Keratinocyte (primary cell): ENCODE results near the gene GYG1. TPM values are rescaled to one million over a fixed set of nuclear protein-coding genes. Genes with fewer than 3 reads are reported as not detected.

Experiments used
- DNase-seq: peaks from one replicate; pipeline ENCODE4 v3.0.0-alpha.2; 2011; ENCODE audit warnings: low read depth, missing footprints, low spot score
- FAIRE-seq: peaks from 2 replicates; lab custom pipeline; 2011; peaks lifted over from hg19 to GRCh38; lab: Jason Lieb, UNC
- H2AFZ ChIP-seq: 2 replicates; pipeline ENCODE4 v1.6.0; 2012; ENCODE audit warnings: low read length, control low read depth, inconsistent platforms; ENCODE audit not compliant: control insufficient read depth
- H3K27ac ChIP-seq: 2 replicates; pipeline ENCODE4 v1.5.1; 2011; ENCODE audit warnings: low read length; ENCODE audit not compliant: control insufficient read depth, insufficient read depth
- H3K27me3 ChIP-seq: 3 replicates; pipeline ENCODE4 v1.6.0; 2011; ENCODE audit warnings: low read length; ENCODE audit not compliant: control insufficient read depth, insufficient read depth; ENCODE audit errors: extremely low read depth
- H3K36me3 ChIP-seq, 2 experiments: 2 replicates in 1 of 2; 3 replicates in 1 of 2; pipeline ENCODE4 v1.5.1; 2011; ENCODE audit warnings: low read length in 2 of 2, mild to moderate bottlenecking in 1 of 2; ENCODE audit not compliant: control insufficient read depth in 2 of 2, insufficient read depth in 2 of 2; ENCODE audit errors: extremely low read depth in 1 of 2
- H3K4me1 ChIP-seq: 3 replicates; pipeline ENCODE4 v1.5.1; 2011; ENCODE audit warnings: low read length; ENCODE audit not compliant: control insufficient read depth, insufficient read depth; ENCODE audit errors: extremely low read depth
- H3K4me2 ChIP-seq: 3 replicates; pipeline ENCODE4 v1.6.0; 2011; ENCODE audit warnings: low read depth, low read length; ENCODE audit not compliant: control insufficient read depth, insufficient read depth; ENCODE audit errors: extremely low read depth
- H3K4me3 ChIP-seq, 3 experiments: fragments of 200-600 bp in 1 of 3; sonication (generic) in 1 of 3; 2 replicates in 2 of 3; 3 replicates in 1 of 3; pipeline ENCODE4 v1.5.1; 2011 to 2016; ENCODE audit warnings: low read length in 3 of 3, mild to moderate bottlenecking in 3 of 3, control low read depth in 2 of 3, inconsistent platforms in 1 of 3, low read depth in 1 of 3, mixed read lengths in 1 of 3, mixed run types in 1 of 3, moderate library complexity in 1 of 3; ENCODE audit not compliant: control insufficient read depth in 2 of 3, insufficient read depth in 2 of 3; ENCODE audit errors: extremely low read depth in 1 of 3
- H3K79me2 ChIP-seq: 2 replicates; pipeline ENCODE4 v1.6.0; 2012; ENCODE audit warnings: low read length; ENCODE audit not compliant: control insufficient read depth, insufficient read depth
- H3K9ac ChIP-seq: 3 replicates; pipeline ENCODE4 v1.6.0; 2011; ENCODE audit warnings: low read length; ENCODE audit not compliant: control insufficient read depth, insufficient read depth; ENCODE audit errors: extremely low read depth
- H3K9me1 ChIP-seq: 3 replicates; pipeline ENCODE4 v1.6.0; 2011; ENCODE audit warnings: low read length; ENCODE audit not compliant: control insufficient read depth, insufficient read depth; ENCODE audit errors: extremely low read depth
- H3K9me3 ChIP-seq: 2 replicates; pipeline ENCODE4 v1.5.1; 2012; ENCODE audit warnings: low read depth, low read length; ENCODE audit not compliant: control insufficient read depth
- H4K20me1 ChIP-seq: 3 replicates; pipeline ENCODE4 v1.6.0; 2011; ENCODE audit warnings: low read length; ENCODE audit not compliant: control insufficient read depth, insufficient read depth; ENCODE audit errors: extremely low read depth
- CTCF ChIP-seq, 3 experiments: IDR thresholded peaks in 1 of 3; conservative IDR thresholded peaks in 1 of 3; optimal IDR thresholded peaks in 1 of 3; 2 replicates in 2 of 3; 3 replicates in 1 of 3; pipeline versions ENCODE3 to v1.5.1; 2011; ENCODE audit warnings: low read length in 3 of 3, mild to moderate bottlenecking in 3 of 3, moderate library complexity in 2 of 3, control low read depth in 1 of 3, inconsistent platforms in 1 of 3; ENCODE audit not compliant: insufficient read depth in 2 of 3; ENCODE audit errors: extremely low read depth in 1 of 3
- EZH2 ChIP-seq: IDR thresholded peaks from one replicate; pipeline ENCODE4 v1.6.1; 2012; ENCODE audit warnings: inconsistent platforms, mild to moderate bottlenecking, low read length, moderate library complexity
- dilution Hi-C: fragments of 300-500 bp; cut with MboI; formaldehyde crosslinking; loops from one replicate; pipeline ENCODE4 v1.7.0; 2020; ENCODE audit warnings: low sequenced_read_pairs; ENCODE audit not compliant: extremely low pct_ligation_motif_present
- polyA plus RNA-seq, 5 experiments: library from polyadenylated mRNA; depleted of rRNA in 3 of 5; stranded (reverse) in 3 of 5; stranded (forward) in 1 of 5; unstranded in 1 of 5; fragments of >200 nt; gene quantifications; 1 replicate in 1 of 5; 2 replicates in 3 of 5; 3 replicates in 1 of 5; pipeline versions ENCODE4 v1.2.1 to v1.2.3, GENCODE V29; 2011 to 2012; ENCODE audit warnings: missing spikeins in 2 of 5, low read depth in 1 of 5, low replicate concordance in 1 of 5

Gene GYG1
- polyA plus RNA-seq, 1 donor (not counting 4 experiments of a cell fraction or from before 2014, with no cell fraction given), result 25.2 TPM

DNA sequence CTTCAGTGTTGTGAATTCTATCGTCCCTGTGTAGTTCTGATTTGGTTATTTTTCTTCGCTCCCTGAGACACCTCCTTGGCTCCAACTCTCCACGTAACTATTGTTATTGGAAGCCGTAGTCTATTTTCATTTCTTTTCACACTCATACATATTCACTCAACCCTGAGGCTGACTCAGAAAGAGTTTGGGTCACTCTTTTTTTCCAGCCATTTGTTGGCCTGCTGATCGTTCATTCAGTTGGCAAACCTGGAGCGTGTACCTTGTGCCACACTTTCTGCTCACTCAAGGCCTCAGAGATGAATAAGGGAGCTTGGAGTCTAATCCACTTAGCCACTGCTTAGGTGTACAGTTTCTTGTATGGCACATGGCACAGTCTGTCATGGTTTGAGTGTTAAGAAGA, 22.4 kb downstream of the GYG1 start:
- H3K9me1 ChIP-seq, result peaks cover 4% of the 10 kb centered on the region
- FAIRE-seq (no peak), DNase-seq (no peak)
- H3K79me2 ChIP-seq, result no peaks in the 10 kb centered on the region
- no peaks in the 10 kb centered on the region for H3K9me3 ChIP-seq
- H2AFZ ChIP-seq, result no peak overlapping the region
- no peaks in the 10 kb centered on the region for H3K27me3 ChIP-seq
- no peak for TF ChIP-seq CTCF (optimal IDR thresholded peaks at IDR 0.05 in 1 of 3, IDR thresholded peaks at IDR 0.05 in 1 of 3, conservative IDR thresholded peaks at IDR 0.05 in 1 of 3; ENCODE audit: extremely low read depth in 1 of 3, insufficient read depth in 2 of 3, low read length in 3 of 3)
- no peak for TF ChIP-seq EZH2
- dilution Hi-C loops, result no loop called here
- no peak overlapping the region for H3K9ac ChIP-seq
- H3K27ac ChIP-seq, result no peak overlapping the region
- no peak overlapping the region for H3K4me2 ChIP-seq
- peaks cover 6% of the 10 kb centered on the region for H3K4me1 ChIP-seq
- no peak overlapping the region for H3K4me3 ChIP-seq
- H4K20me1 ChIP-seq, result no peaks in the 10 kb centered on the region
- H3K36me3 ChIP-seq, result peaks cover 0 to 4% of the 10 kb centered on the region in 2 experiments

GRCh38 chr3:149015393-149015792, 24.1 kb downstream of the GYG1 start:
- H3K36me3 ChIP-seq, result no peaks in the 10 kb centered on the region
- dilution Hi-C loops, result no loop called here
- H3K27me3 ChIP-seq, result no peaks in the 10 kb centered on the region
- H3K9me3 ChIP-seq, result no peaks in the 10 kb centered on the region
- no peak for DNase-seq
- H3K4me1 ChIP-seq, result peaks cover 6% of the 10 kb centered on the region
- no peak overlapping the region for H3K4me2 ChIP-seq
- no peak for FAIRE-seq
- no peaks in the 10 kb centered on the region for H3K79me2 ChIP-seq
- H2AFZ ChIP-seq, result no peak overlapping the region
- no peak overlapping the region for H3K27ac ChIP-seq
- no peak overlapping the region for H3K4me3 ChIP-seq
- TF ChIP-seq CTCF (optimal IDR thresholded peaks at IDR 0.05 in 1 of 3, IDR thresholded peaks at IDR 0.05 in 1 of 3, conservative IDR thresholded peaks at IDR 0.05 in 1 of 3; ENCODE audit: extremely low read depth in 1 of 3, insufficient read depth in 2 of 3, low read length in 3 of 3), result no peak
- no peak for TF ChIP-seq EZH2
- peaks cover 2% of the 10 kb centered on the region for H3K9me1 ChIP-seq
- no peaks in the 10 kb centered on the region for H4K20me1 ChIP-seq
- H3K9ac ChIP-seq, result no peak overlapping the region
